Loucy (cell line): ENCODE data around the gene CD302.

ENCODE experiments used
- EZH2phosphoT487 ChIP-seq: fragments of 200-600 bp; IDR thresholded peaks from 2 replicates; pipeline ENCODE4 v1.6.1; 2018; ENCODE audit warnings: antibody characterized with exemption, mild to moderate bottlenecking, moderate library complexity, borderline replicate concordance
- TF ChIP-seq, protein P1 (sequence below): fragments of 200-600 bp; sonication (generic); conservative IDR thresholded peaks from 2 replicates; pipeline ENCODE4 v1.5.1; 2014; ENCODE audit warnings: mild to moderate bottlenecking, antibody characterized with exemption, low read length

DNA sequence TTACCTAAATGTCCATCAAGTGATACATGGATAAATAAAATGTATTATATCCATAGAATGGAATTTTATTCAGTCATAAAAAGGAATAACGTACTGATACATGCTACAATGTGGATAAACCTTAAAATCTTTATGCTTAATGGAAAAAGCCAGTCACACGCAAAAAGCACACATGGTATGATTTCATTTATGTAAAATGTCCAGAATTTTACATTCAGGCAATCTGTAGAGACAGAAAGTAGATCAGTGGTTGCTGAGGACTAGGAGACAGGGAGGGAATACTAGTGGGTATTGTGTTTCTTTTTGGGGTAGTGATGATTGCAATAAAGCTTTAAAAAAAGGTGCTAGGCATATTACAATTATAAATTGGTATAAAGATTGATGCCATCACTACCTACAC is 30.7 kb upstream of the CD302 start:
- TF ChIP-seq, protein P1, sequence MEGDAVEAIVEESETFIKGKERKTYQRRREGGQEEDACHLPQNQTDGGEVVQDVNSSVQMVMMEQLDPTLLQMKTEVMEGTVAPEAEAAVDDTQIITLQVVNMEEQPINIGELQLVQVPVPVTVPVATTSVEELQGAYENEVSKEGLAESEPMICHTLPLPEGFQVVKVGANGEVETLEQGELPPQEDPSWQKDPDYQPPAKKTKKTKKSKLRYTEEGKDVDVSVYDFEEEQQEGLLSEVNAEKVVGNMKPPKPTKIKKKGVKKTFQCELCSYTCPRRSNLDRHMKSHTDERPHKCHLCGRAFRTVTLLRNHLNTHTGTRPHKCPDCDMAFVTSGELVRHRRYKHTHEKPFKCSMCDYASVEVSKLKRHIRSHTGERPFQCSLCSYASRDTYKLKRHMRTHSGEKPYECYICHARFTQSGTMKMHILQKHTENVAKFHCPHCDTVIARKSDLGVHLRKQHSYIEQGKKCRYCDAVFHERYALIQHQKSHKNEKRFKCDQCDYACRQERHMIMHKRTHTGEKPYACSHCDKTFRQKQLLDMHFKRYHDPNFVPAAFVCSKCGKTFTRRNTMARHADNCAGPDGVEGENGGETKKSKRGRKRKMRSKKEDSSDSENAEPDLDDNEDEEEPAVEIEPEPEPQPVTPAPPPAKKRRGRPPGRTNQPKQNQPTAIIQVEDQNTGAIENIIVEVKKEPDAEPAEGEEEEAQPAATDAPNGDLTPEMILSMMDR, result no peak
- TF ChIP-seq EZH2phosphoT487, result no peak
